NB4 (cell line): ENCODE data around the gene SLCO3A1.

Experiments used
- POLR2A ChIP-seq: IDR thresholded peaks from 2 replicates; pipeline ENCODE4 v1.6.1; 2011; ENCODE audit warnings: mild to moderate bottlenecking; ENCODE audit not compliant: insufficient read length; ENCODE audit errors: extremely low read depth
- TF ChIP-seq, protein P1 (sequence below): IDR thresholded peaks from one replicate; pipeline ENCODE4 v1.5.1; 2012; ENCODE audit warnings: low read depth, low read length
- TF ChIP-seq, protein P2 (sequence below): IDR thresholded peaks from 2 replicates; pipeline ENCODE4 v1.6.1; 2011; ENCODE audit warnings: low read depth, low read length

DNA sequence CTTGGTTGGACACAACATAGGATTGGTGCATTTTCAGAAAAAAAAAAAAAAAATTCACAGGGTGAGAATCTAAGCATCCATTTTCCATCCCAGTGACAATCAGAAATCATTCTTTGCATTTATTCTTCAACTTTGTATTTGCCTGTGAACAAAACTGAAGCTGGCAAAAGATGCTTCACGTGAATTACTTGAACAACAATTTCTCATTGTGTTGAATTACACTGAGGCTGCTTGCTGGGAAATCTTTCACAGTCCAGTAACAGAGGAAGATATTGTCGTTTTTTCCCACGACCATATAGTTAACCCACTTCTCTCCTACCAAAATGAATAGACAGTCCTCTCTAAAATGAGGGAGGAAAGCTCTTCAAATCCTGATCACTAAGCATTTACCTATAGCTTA is 4.3 kb upstream of the SLCO3A1 start:
- TF ChIP-seq, protein P1, sequence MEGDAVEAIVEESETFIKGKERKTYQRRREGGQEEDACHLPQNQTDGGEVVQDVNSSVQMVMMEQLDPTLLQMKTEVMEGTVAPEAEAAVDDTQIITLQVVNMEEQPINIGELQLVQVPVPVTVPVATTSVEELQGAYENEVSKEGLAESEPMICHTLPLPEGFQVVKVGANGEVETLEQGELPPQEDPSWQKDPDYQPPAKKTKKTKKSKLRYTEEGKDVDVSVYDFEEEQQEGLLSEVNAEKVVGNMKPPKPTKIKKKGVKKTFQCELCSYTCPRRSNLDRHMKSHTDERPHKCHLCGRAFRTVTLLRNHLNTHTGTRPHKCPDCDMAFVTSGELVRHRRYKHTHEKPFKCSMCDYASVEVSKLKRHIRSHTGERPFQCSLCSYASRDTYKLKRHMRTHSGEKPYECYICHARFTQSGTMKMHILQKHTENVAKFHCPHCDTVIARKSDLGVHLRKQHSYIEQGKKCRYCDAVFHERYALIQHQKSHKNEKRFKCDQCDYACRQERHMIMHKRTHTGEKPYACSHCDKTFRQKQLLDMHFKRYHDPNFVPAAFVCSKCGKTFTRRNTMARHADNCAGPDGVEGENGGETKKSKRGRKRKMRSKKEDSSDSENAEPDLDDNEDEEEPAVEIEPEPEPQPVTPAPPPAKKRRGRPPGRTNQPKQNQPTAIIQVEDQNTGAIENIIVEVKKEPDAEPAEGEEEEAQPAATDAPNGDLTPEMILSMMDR, result no peak
- TF ChIP-seq, protein P2, sequence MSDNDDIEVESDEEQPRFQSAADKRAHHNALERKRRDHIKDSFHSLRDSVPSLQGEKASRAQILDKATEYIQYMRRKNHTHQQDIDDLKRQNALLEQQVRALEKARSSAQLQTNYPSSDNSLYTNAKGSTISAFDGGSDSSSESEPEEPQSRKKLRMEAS, result no peak
- TF ChIP-seq POLR2A, result no peak
